ENCODE measurements around the gene WNT4. TPM values are rescaled to one million over a fixed set of nuclear protein-coding genes. Genes with fewer than 3 reads are reported as not detected.

Gene WNT4
- total RNA-seq, 1 experiment from 2014 or later: 1.5 TPM

GRCh38 chr1:22137004-22137720, 5.7 kb downstream of the WNT4 start (continued):
- no peak for TF ChIP-seq POLR2AphosphoS5 (IDR thresholded peaks at IDR 0.05; ENCODE audit: low read depth, low read length)

- no peaks in the 10 kb centered on the region for H3K9me3 ChIP-seq (ENCODE audit: control insufficient read depth in 1 of 2, insufficient read depth in 1 of 2, low read depth in 1 of 2, low read length in 2 of 2)
- RAD21 ChIA-PET (ENCODE audit: low non-redundant PET in 1 of 2, low total read pairs in 2 of 2, uncharacterized antibody in 2 of 2, unreplicated experiment in 2 of 2): interaction anchor here in 1 of 2 experiments (1.3 kb wide), 1 partner anchor 283 kb away, joined by 3 read pairs; no protein-coding TSS in a partner anchor
- no peak overlapping the region for H3K27ac ChIP-seq (ENCODE audit: low read depth, low read length)
- no peak overlapping the region for H3K4me3 ChIP-seq (replicated peaks in 1 of 2; ENCODE audit: low read depth in 1 of 2, low read length in 2 of 2)
- H3K79me2 ChIP-seq (ENCODE audit: insufficient read depth, low read length): no peaks in the 10 kb centered on the region
- POLR2A ChIA-PET: no interaction called here
- H3K4me1 ChIP-seq (ENCODE audit: control insufficient read depth in 1 of 2, insufficient read depth in 2 of 2, low read length in 2 of 2): peaks cover 5 to 13% of the 10 kb centered on the region in 2 experiments
- CTCF ChIA-PET: no interaction called here
- BruUV-seq (replicated peaks): no TSS peak
- no peaks in the 10 kb centered on the region for H4K20me1 ChIP-seq (ENCODE audit: insufficient read depth)
- H3K9ac ChIP-seq (ENCODE audit: low read length): no peak overlapping the region
- no peak for ATAC-seq
- H3K9me2 ChIP-seq (ENCODE audit: insufficient read depth): no peaks in the 10 kb centered on the region
- no peaks in the 10 kb centered on the region for H3K27me3 ChIP-seq (ENCODE audit: insufficient read depth, low read length)
- H3K36me3 ChIP-seq (ENCODE audit: control insufficient read depth in 1 of 2, insufficient read depth in 2 of 2, low read length in 2 of 2): no peaks in the 10 kb centered on the region
- H3K4me2 ChIP-seq (ENCODE audit: low read length): no peak overlapping the region
- H2AFZ ChIP-seq (ENCODE audit: low read depth, low read length, poor library complexity, severe bottlenecking): no peak overlapping the region
- no peak for TF ChIP-seq CEBPB (IDR thresholded peaks at IDR 0.05; ENCODE audit: low read depth)
- TF ChIP-seq POLR2AphosphoS5 (IDR thresholded peaks at IDR 0.05; ENCODE audit: low read depth, low read length): no peak
- TF ChIP-seq MAX (IDR thresholded peaks at IDR 0.05): no peak
- TF ChIP-seq REST (IDR thresholded peaks at IDR 0.05; ENCODE audit: low read depth): no peak
- TF ChIP-seq ELF1 (IDR thresholded peaks at IDR 0.05; ENCODE audit: borderline replicate concordance, low read depth): no peak
- DNase-seq (ENCODE audit: low read depth, low spot score): no peak
- intact Hi-C loops (cut with micrococcal nuclease): loop anchor here (5.0 kb wide), 1 partner anchor 508 kb away; the partner anchor contains the start of gene C1QC
Measured at GRCh38 chr1:22133931-22134324, 9.0 kb downstream of the WNT4 start.

All from HCT116 (cell line).